Activated T-helper 2 cell treated with anti-CD3 and anti-CD28 coated beads, Interferon-gamma antibody, Interleukin-2, Interleukin-4, amounts not matched to agents 10 μg/mL and 5 μg/mL and 100 μg/mL, durations not matched to agents 14 hours and 24 hours and 36 hours (primary cell): ENCODE measurements around the gene MAPKAP1. TPM values are rescaled to one million over a fixed set of nuclear protein-coding genes. Genes with fewer than 3 reads are reported as not detected.

ENCODE experiments used
- DNase-seq: peaks from one replicate; pipeline ENCODE4 v3.0.0; 2021; ENCODE audit warnings: low spot score
- H3K27ac Mint-ChIP-seq: one replicate; pipeline ENCODE4 v1.8.0; 2021; ENCODE audit warnings: mixed read lengths
- H3K27me3 Mint-ChIP-seq: one replicate; pipeline ENCODE4 v1.8.0; 2021; ENCODE audit warnings: low read depth, mixed read lengths
- H3K36me3 Mint-ChIP-seq: one replicate; pipeline ENCODE4 v1.8.0; 2021; ENCODE audit warnings: low read depth, mixed read lengths
- H3K4me1 Mint-ChIP-seq: one replicate; pipeline ENCODE4 v1.8.0; 2021; ENCODE audit warnings: low read depth, mixed read lengths
- H3K4me3 Mint-ChIP-seq: one replicate; pipeline ENCODE4 v1.8.0; 2021; ENCODE audit warnings: low read depth, mild to moderate bottlenecking, moderate library complexity, mixed read lengths
- H3K9me3 Mint-ChIP-seq: one replicate; pipeline ENCODE4 v1.8.0; 2021; ENCODE audit warnings: mixed read lengths
- intact Hi-C: fragments of 100-400 bp; cut with micrococcal nuclease; formaldehyde crosslinking; loops from one replicate; pipeline ENCODE4 v1.15.1; 2023
- total RNA-seq: library from RNA; stranded (reverse); gene quantifications from 2 replicates; pipeline ENCODE4 v1.2.3, GENCODE V29; 2022

The MAPKAP1 gene
- total RNA-seq, 1 donor from 2014 or later, result 83.8 TPM

DNA sequence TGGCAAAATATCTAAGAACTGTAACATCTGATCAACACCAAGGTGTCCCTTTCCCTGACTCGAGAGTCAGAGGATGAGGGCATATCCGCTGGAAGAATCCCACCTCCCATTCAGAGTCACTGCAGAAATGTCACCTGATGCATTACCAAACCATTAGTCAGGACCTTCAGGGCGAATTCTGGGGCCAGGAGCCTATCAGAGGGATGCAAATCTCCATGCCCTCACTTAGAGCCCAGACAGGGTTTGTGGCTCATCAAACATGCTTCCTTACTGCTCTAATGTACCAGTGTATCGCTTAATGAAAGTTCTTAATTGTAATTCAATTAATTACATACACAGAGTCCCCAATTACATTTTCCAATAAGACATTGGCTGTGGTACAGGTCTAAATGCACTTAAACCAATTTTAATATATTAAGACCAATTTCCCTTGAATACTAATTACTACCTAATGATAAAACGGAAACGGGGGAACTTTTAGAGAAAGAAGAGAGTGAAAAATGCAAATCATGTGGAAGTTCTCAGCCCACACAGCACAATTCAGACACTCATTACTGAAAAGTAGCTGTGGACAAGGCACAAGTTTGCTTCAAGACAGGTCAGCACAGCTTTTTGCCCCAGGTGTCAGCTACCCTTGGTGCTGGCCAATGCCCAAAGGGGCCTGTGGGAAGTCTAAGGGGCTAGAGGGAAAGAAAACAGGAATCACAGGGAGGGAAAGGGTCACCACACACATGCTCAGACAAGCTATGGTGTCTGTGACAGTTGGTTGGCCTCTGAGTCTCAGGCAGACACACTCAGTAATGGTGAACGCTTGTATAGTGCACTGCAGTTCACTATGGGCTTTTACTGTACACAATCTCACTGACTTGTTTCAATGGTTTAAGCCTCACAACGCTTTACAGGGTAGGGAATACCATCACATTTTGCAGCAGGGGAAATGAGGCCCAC is 211.6 kb downstream of the MAPKAP1 start:
- Mint-ChIP-seq H3K27ac (no peak overlapping the region), H3K27me3 (no peaks in the 10 kb centered on the region), H3K36me3 (no peaks in the 10 kb centered on the region)

GRCh38 chr9:125494653-125494915 is 212.4 kb downstream of the MAPKAP1 start:
- no peaks in the 10 kb centered on the region for H3K4me1 Mint-ChIP-seq
- intact Hi-C loops, result no loop called here
- no peak for DNase-seq
- H3K9me3 Mint-ChIP-seq, result no peaks in the 10 kb centered on the region
- H3K36me3 Mint-ChIP-seq, result no peaks in the 10 kb centered on the region
- H3K4me3 Mint-ChIP-seq, result no peak overlapping the region
- H3K27me3 Mint-ChIP-seq, result no peaks in the 10 kb centered on the region
- H3K27ac Mint-ChIP-seq, result no peak overlapping the region

More for the DNA sequence above, 211.6 kb downstream of the MAPKAP1 start:
- intact Hi-C loops, result no loop called here
- Mint-ChIP-seq H3K4me1 (no peaks in the 10 kb centered on the region), H3K4me3 (no peak overlapping the region), H3K9me3 (no peaks in the 10 kb centered on the region)
- no peak for DNase-seq

DNA sequence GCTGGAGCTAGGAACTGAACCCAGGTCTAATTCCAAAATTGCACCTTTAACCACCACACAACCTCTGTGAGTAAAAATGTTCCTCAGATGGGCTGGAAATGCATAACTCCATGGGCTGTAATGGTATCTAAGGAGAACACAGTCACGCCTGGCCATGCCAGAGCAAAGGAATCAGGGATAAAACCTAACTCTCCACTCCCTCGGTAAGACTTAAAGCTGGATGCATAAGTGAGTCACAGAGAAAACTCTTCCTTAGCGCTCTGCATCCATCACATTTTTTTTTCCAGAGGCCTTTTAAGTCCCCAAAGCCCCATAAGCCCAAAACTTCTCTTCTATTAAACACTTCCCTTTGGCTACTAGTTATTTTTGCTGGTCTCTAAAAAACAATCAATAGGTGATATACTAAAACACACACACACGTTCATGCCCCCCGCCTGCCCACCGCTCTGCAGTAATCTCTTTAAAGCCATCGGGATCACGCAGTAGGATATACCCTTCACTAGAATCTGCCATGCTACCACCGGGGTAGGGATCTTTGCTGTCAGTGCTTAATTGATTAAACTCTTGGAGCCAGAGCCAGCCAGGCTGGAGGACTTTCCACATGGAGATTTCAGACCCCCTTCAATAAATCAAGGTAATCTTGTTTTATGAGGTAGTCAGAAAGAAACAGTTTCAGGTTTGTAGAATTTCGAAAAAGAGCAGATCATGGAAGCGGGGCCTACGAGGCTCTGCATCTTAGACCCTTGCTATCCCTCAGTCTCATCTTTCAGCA is 212.9 kb downstream of the MAPKAP1 start:
- H3K4me1 Mint-ChIP-seq, result no peaks in the 10 kb centered on the region
- DNase-seq, result no peak
- no peak overlapping the region for H3K4me3 Mint-ChIP-seq
- H3K9me3 Mint-ChIP-seq, result no peaks in the 10 kb centered on the region
- intact Hi-C loops, result no loop called here
- H3K36me3 Mint-ChIP-seq, result no peaks in the 10 kb centered on the region
- H3K27me3 Mint-ChIP-seq, result no peaks in the 10 kb centered on the region
- no peak overlapping the region for H3K27ac Mint-ChIP-seq

GRCh38 chr9:125493384-125493783 is 213.6 kb downstream of the MAPKAP1 start:
- Mint-ChIP-seq H3K27ac (no peak overlapping the region), H3K27me3 (no peaks in the 10 kb centered on the region), H3K4me3 (no peak overlapping the region), H3K9me3 (no peaks in the 10 kb centered on the region), H3K36me3 (no peaks in the 10 kb centered on the region), H3K4me1 (no peaks in the 10 kb centered on the region)
- no peak for DNase-seq
- intact Hi-C loops, result no loop called here

DNA sequence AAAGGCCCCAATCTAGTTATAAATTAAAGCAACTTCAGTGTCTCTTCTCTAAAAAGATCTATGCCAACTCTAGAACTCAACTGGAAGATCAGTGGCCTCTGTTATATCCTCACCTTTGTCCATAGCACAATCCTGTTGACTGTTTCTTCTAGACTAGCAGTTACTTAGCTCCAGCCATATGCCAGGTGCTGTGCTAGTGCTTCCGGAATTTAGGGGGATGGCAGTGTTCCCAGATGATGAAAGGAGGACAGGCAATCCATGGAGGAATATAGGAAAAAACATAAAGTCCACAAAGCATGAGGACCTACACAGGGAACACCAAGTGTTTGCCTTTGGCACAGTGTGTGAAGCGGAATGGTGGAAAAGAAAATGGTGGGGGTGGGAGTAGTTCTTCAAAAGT is 214.3 kb downstream of the MAPKAP1 start:
- Mint-ChIP-seq H3K9me3 (no peaks in the 10 kb centered on the region), H3K4me3 (no peak overlapping the region), H3K27ac (no peak overlapping the region), H3K36me3 (no peaks in the 10 kb centered on the region), H3K27me3 (no peaks in the 10 kb centered on the region), H3K4me1 (no peaks in the 10 kb centered on the region)
- no peak for DNase-seq
- intact Hi-C loops, result no loop called here

GRCh38 chr9:125487842-125488241 is 219.2 kb downstream of the MAPKAP1 start:
- intact Hi-C loops, result no loop called here
- no peaks in the 10 kb centered on the region for H3K36me3 Mint-ChIP-seq
- H3K4me3 Mint-ChIP-seq, result no peak overlapping the region
- H3K27me3 Mint-ChIP-seq, result no peaks in the 10 kb centered on the region
- no peaks in the 10 kb centered on the region for H3K9me3 Mint-ChIP-seq
- DNase-seq, result no peak
- no peak overlapping the region for H3K27ac Mint-ChIP-seq
- no peaks in the 10 kb centered on the region for H3K4me1 Mint-ChIP-seq

DNA sequence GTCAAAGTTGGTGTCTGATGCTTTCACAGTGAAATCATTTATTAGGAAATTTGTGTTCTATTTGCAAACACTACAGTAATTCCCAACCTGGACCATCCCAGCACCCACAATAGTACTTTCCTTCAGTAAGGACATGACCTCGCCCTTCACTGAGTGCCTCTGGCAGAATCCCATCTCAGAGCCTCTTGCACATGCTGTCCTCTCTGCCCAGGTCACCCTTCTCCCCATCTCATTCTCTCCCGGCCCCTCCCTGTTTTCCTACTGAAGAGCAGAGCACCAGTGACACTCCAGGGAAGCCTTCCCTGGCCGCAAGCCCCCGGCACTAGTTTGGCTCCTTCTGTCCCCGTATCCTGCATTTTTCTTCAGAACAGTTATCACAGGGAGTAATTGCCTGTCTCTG is 220.4 kb downstream of the MAPKAP1 start:
- DNase-seq, result no peak
- Mint-ChIP-seq H3K36me3 (peaks cover 4% of the 10 kb centered on the region), H3K4me3 (no peak overlapping the region), H3K27me3 (no peaks in the 10 kb centered on the region), H3K4me1 (no peaks in the 10 kb centered on the region), H3K27ac (no peak overlapping the region), H3K9me3 (no peaks in the 10 kb centered on the region)
- intact Hi-C loops, result no loop called here

- Mint-ChIP-seq H3K27ac (no peak overlapping the region), H3K36me3 (peaks cover 4% of the 10 kb centered on the region), H3K4me3 (no peak overlapping the region), H3K4me1 (no peaks in the 10 kb centered on the region), H3K9me3 (no peaks in the 10 kb centered on the region), H3K27me3 (no peaks in the 10 kb centered on the region)
- DNase-seq, result no peak
- intact Hi-C loops, result no loop called here
These were observed 220.9 kb downstream of the MAPKAP1 start for GRCh38 chr9:125486152-125486508.

GRCh38 chr9:125485471-125486151 is 221.4 kb downstream of the MAPKAP1 start:
- Mint-ChIP-seq H3K36me3 (peaks cover 4% of the 10 kb centered on the region), H3K27me3 (no peaks in the 10 kb centered on the region), H3K27ac (no peak overlapping the region), H3K4me3 (no peak overlapping the region), H3K9me3 (no peaks in the 10 kb centered on the region), H3K4me1 (no peaks in the 10 kb centered on the region)
- no peak for DNase-seq
- intact Hi-C loops, result no loop called here

DNA sequence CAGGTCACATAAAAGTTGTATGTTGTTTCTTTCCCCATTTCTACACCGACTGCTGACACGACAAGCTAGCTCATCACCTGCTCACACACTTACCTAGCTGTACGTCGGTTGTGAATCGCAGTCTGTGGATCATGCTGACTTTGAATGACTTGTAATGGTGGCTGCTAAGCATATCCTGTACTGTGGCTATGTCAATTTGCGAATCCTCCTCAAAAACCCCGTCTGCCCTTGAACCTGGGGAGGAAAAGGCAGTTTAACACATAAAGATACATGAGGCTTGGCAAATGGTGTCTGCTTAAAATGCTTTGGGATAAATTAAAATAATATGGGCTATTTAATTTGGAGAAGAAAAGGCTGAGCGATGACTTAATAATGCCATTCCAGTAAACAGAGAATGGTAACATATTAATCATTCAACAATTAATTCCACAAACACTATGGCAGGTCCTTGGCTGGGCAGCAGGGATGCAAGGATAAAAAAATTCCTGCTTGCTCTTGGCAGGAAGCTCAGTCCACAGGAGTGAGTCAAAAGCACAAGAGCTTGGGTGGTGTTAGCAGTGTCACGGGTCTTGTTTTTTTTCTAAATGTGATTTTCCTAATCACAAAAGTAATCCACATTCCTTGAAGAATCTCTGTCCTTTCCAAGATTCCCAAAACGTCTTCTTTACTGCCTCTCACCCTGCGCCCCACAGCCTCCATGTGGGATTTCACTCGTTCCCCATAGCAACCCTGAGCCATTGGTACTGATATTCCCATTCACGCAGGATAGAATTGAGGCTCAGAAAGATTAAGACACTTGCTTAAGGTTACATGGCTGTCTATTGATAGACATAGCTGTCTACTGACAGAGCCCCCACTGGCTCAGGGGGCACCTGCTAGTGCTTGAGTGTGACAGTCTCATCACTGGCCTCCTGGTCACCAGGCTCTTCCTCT is 222.4 kb downstream of the MAPKAP1 start:
- H3K9me3 Mint-ChIP-seq, result no peaks in the 10 kb centered on the region
- intact Hi-C loops, result no loop called here

GRCh38 chr9:125483697-125484096 is 223.3 kb downstream of the MAPKAP1 start:
- Mint-ChIP-seq H3K36me3 (peaks cover 12% of the 10 kb centered on the region), H3K4me1 (no peaks in the 10 kb centered on the region), H3K27me3 (no peaks in the 10 kb centered on the region), H3K27ac (no peak overlapping the region), H3K4me3 (no peak overlapping the region), H3K9me3 (no peaks in the 10 kb centered on the region)
- intact Hi-C loops, result no loop called here
- DNase-seq, result no peak

More for the DNA sequence above, 222.4 kb downstream of the MAPKAP1 start:
- H3K27me3 Mint-ChIP-seq, result no peaks in the 10 kb centered on the region
- peaks cover 11% of the 10 kb centered on the region for H3K36me3 Mint-ChIP-seq
- no peak for DNase-seq
- H3K4me1 Mint-ChIP-seq, result no peaks in the 10 kb centered on the region
- no peak overlapping the region for H3K4me3 Mint-ChIP-seq
- no peak overlapping the region for H3K27ac Mint-ChIP-seq

DNA sequence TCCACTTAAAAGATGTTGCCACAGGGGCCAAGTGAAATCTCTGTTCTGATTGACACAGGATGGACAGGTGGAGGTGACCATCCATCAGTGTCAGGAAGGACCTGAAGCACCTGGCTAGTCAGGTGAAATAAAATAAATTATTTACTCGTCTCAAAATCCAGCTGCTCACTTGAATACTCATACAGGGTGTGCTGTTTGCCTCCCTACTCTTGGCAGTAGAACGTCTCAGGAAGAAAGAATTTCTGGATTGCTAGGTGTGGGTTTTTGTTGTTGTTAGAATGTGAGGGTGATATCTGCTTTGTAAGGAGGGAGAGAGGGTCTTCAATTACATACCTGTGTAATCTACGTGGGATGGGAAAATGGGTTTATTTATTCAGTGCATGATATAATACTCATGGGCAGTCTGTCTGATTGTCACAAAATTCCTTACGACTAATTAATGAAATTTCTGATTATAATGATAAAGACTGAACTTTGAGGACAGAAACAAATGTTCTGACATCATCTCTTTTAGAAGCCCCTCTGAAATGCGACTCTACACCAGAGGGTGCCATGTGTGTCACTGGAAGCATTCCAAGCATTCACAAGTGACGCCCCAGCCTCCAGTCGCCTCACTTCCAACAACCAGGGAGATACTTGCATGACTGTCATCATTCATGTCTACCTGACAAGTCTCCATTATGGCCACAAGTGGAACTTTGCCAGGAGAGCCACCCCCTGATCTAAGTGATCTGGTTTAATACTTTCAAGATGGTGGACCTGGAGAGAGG is 227.0 kb downstream of the MAPKAP1 start:
- H3K4me3 Mint-ChIP-seq, result no peak overlapping the region
- no peak overlapping the region for H3K27ac Mint-ChIP-seq
- peaks cover 20% of the 10 kb centered on the region for H3K36me3 Mint-ChIP-seq
- no peaks in the 10 kb centered on the region for H3K4me1 Mint-ChIP-seq
- DNase-seq, result no peak
- intact Hi-C loops, result no loop called here
- H3K9me3 Mint-ChIP-seq, result no peaks in the 10 kb centered on the region
- no peaks in the 10 kb centered on the region for H3K27me3 Mint-ChIP-seq
